H1 (cell line): Measurements from ENCODE around the gene MROH7. TPM values are rescaled to one million over a fixed set of nuclear protein-coding genes. Genes with fewer than 3 reads are reported as not detected.

Source experiments
- CTCF ChIA-PET: fragments of 300-600 bp; sonication (Branson Sonifier 250); formaldehyde crosslinking; loops from one replicate; lab custom pipeline; 2021; ENCODE audit not compliant: partially characterized antibody; lab: Charles Lee
- POLR2A ChIA-PET: fragments of 300-600 bp; sonication (Branson Sonifier 250); formaldehyde crosslinking; loops from one replicate; lab custom pipeline; 2021; ENCODE audit warnings: inconsistent platforms; ENCODE audit not compliant: partially characterized antibody; lab: Charles Lee
- DNase-seq, 2 experiments: peaks; one replicate each; pipeline versions ENCODE4 v3.0.0 to v3.0.0-alpha.2; 2010 to 2022; ENCODE audit warnings: low spot score in 2 of 2, low read depth in 1 of 2, mixed read lengths in 1 of 2
- FAIRE-seq: peaks from 2 replicates; lab custom pipeline; 2011; peaks lifted over from hg19 to GRCh38; lab: Jason Lieb, UNC
- H2AFZ ChIP-seq: 2 replicates; pipeline ENCODE4 v1.8.1; 2012; ENCODE audit warnings: low read length, inconsistent platforms
- H2AK5ac ChIP-seq: 2 replicates; pipeline ENCODE4 v1.6.1; 2013; ENCODE audit warnings: low read depth, low read length
- H2BK120ac ChIP-seq: replicated peaks from 2 replicates; pipeline ENCODE3; 2013; ENCODE audit warnings: low read depth, low read length, inconsistent platforms
- H2BK12ac ChIP-seq: 2 replicates; pipeline ENCODE4 v1.6.1; 2013; ENCODE audit warnings: low read depth, low read length
- H2BK15ac ChIP-seq: 2 replicates; pipeline ENCODE4 v1.6.1; 2013; ENCODE audit warnings: low read length
- H2BK20ac ChIP-seq: 2 replicates; pipeline ENCODE4 v1.6.1; 2013; ENCODE audit warnings: low read length
- H2BK5ac ChIP-seq: 2 replicates; pipeline ENCODE4 v1.6.1; 2013; ENCODE audit warnings: low read depth, low read length
- H3K14ac ChIP-seq: 2 replicates; pipeline ENCODE4 v1.6.1; 2013; ENCODE audit warnings: inconsistent platforms; ENCODE audit not compliant: insufficient read length
- H3K18ac ChIP-seq: 2 replicates; pipeline ENCODE4 v1.6.1; 2013; ENCODE audit warnings: low read length; ENCODE audit errors: extremely low read depth
- H3K23ac ChIP-seq: 2 replicates; pipeline ENCODE4 v1.6.1; 2013; ENCODE audit warnings: inconsistent platforms; ENCODE audit not compliant: insufficient read length
- H3K23me2 ChIP-seq: 2 replicates; pipeline ENCODE4 v1.6.1; 2013; ENCODE audit warnings: low read depth, low read length
- H3K27ac ChIP-seq: 2 replicates; pipeline ENCODE4 v1.6.1; 2011; ENCODE audit warnings: low read depth, low read length, inconsistent platforms
- H3K27me3 ChIP-seq, 4 experiments: replicated peaks in 1 of 4; 1 replicate in 1 of 4; 2 replicates in 3 of 4; pipeline versions ENCODE4 v1.6.1 to v1.8.1; 2011 to 2013; ENCODE audit warnings: low read length in 3 of 4, mild to moderate bottlenecking in 3 of 4, inconsistent platforms in 2 of 4, mixed read lengths in 2 of 4, moderate library complexity in 1 of 4; ENCODE audit not compliant: control insufficient read depth in 3 of 4, insufficient read depth in 3 of 4; ENCODE audit errors: extremely low read depth in 1 of 4
- H3K36me3 ChIP-seq, 4 experiments: 2 replicates each; pipeline versions ENCODE4 v1.6.1 to v1.8.1; 2011 to 2013; ENCODE audit warnings: mild to moderate bottlenecking in 4 of 4, low read length in 3 of 4, moderate library complexity in 2 of 4, control low read depth in 1 of 4, inconsistent platforms in 1 of 4; ENCODE audit not compliant: insufficient read depth in 4 of 4, control insufficient read depth in 2 of 4
- H3K4ac ChIP-seq: replicated peaks from 2 replicates; pipeline ENCODE3; 2013; ENCODE audit warnings: low read length, low read depth, mixed read lengths, inconsistent platforms; ENCODE audit not compliant: insufficient read length
- H3K4me1 ChIP-seq, 4 experiments: replicated peaks in 1 of 4; 1 replicate in 1 of 4; 2 replicates in 3 of 4; pipeline versions ENCODE4 v1.6.1 to v1.8.1; 2011 to 2013; ENCODE audit warnings: low read length in 3 of 4, inconsistent platforms in 2 of 4, mixed read lengths in 1 of 4; ENCODE audit not compliant: insufficient read depth in 4 of 4, control insufficient read depth in 3 of 4
- H3K4me2 ChIP-seq, 2 experiments: 2 replicates each; pipeline versions ENCODE4 v1.6.1 to v1.8.1; 2011 to 2013; ENCODE audit warnings: low read depth in 2 of 2, low read length in 2 of 2, control low read depth in 1 of 2, inconsistent platforms in 1 of 2, mild to moderate bottlenecking in 1 of 2; ENCODE audit not compliant: insufficient read depth in 1 of 2
- H3K4me3 ChIP-seq, 4 experiments: fragments of 200-600, 300-600 bp in 1 of 4; sonication (generic), shearing (Covaris generic), sonication (Bioruptor Twin) in 1 of 4; 2 replicates each; pipeline versions ENCODE4 v1.5.1 to v1.8.1; 2011 to 2016; ENCODE audit warnings: low read length in 4 of 4, low read depth in 3 of 4, control low read depth in 2 of 4, inconsistent platforms in 2 of 4, mild to moderate bottlenecking in 2 of 4, mixed read lengths in 1 of 4, moderate library complexity in 1 of 4; ENCODE audit not compliant: insufficient read depth in 2 of 4; ENCODE audit errors: extremely low read depth in 1 of 4
- H3K56ac ChIP-seq: replicated peaks from 2 replicates; pipeline ENCODE3; 2013; ENCODE audit warnings: low read depth, mild to moderate bottlenecking, mixed read lengths, low read length, inconsistent platforms; ENCODE audit not compliant: insufficient read length
- H3K79me1 ChIP-seq: 2 replicates; pipeline ENCODE4 v1.6.1; 2013; ENCODE audit warnings: low read depth, low read length, control low read depth
- H3K79me2 ChIP-seq, 2 experiments: 2 replicates each; pipeline versions ENCODE4 v1.6.1 to v1.8.1; 2012 to 2013; ENCODE audit warnings: low read length in 2 of 2, mild to moderate bottlenecking in 2 of 2, inconsistent platforms in 1 of 2; ENCODE audit not compliant: insufficient read depth in 2 of 2, control insufficient read depth in 1 of 2
- H3K9ac ChIP-seq, 4 experiments: replicated peaks in 1 of 4; 1 replicate in 1 of 4; 2 replicates in 3 of 4; pipeline versions ENCODE4 v1.6.1 to v1.8.1; 2011 to 2013; ENCODE audit warnings: low read depth in 3 of 4, low read length in 3 of 4, control low read depth in 2 of 4, mild to moderate bottlenecking in 2 of 4, moderate library complexity in 2 of 4, inconsistent platforms in 1 of 4; ENCODE audit errors: extremely low read depth in 1 of 4
- H3K9me3 ChIP-seq, 2 experiments: 2 replicates each; pipeline versions ENCODE4 v1.6.1 to v1.8.1; 2012 to 2013; ENCODE audit warnings: mild to moderate bottlenecking in 2 of 2, moderate library complexity in 2 of 2, control low read depth in 1 of 2, inconsistent platforms in 1 of 2, low read depth in 1 of 2, low read length in 1 of 2, mixed read lengths in 1 of 2; ENCODE audit not compliant: insufficient read depth in 2 of 2
- H4K20me1 ChIP-seq, 2 experiments: replicated peaks in 1 of 2; 2 replicates each; pipeline versions ENCODE3 to v1.8.1; 2011 to 2013; ENCODE audit warnings: inconsistent platforms in 2 of 2, low read length in 2 of 2, mild to moderate bottlenecking in 1 of 2; ENCODE audit not compliant: insufficient read depth in 2 of 2, control insufficient read depth in 1 of 2
- H4K5ac ChIP-seq: 2 replicates; pipeline ENCODE4 v1.6.1; 2013; ENCODE audit warnings: low read length, low read depth, mixed read lengths, inconsistent platforms; ENCODE audit not compliant: insufficient read length
- H4K8ac ChIP-seq: 2 replicates; pipeline ENCODE4 v1.8.0; 2013; ENCODE audit warnings: mild to moderate bottlenecking, moderate library complexity, low read length, inconsistent platforms; ENCODE audit not compliant: insufficient read depth; ENCODE audit errors: extremely low read depth
- H4K91ac ChIP-seq: replicated peaks from 2 replicates; pipeline ENCODE3; 2013; ENCODE audit warnings: low read length, mixed read lengths, inconsistent platforms; ENCODE audit not compliant: insufficient read length
- ATF3 ChIP-seq: IDR thresholded peaks from 2 replicates; pipeline ENCODE4 v1.6.1; 2011; ENCODE audit warnings: low read depth, mild to moderate bottlenecking, low read length; ENCODE audit not compliant: insufficient read depth
- FOSL1 ChIP-seq: IDR thresholded peaks from 2 replicates; pipeline ENCODE4 v1.6.1; 2011; ENCODE audit warnings: mild to moderate bottlenecking, low read depth, low read length, moderate library complexity; ENCODE audit not compliant: insufficient read depth
- HDAC2 ChIP-seq, 2 experiments: fragments of 300-600 bp in 1 of 2; sonication (generic) in 1 of 2; IDR thresholded peaks; 2 replicates each; pipeline ENCODE4 v1.6.1; 2011 to 2012; ENCODE audit warnings: low read depth in 2 of 2, low read length in 2 of 2, mild to moderate bottlenecking in 2 of 2, moderate library complexity in 2 of 2, borderline replicate concordance in 1 of 2, inconsistent platforms in 1 of 2
- KDM5A ChIP-seq: fragments of 200-600 bp; IDR thresholded peaks from 2 replicates; pipeline ENCODE4 v1.7.1; 2012; ENCODE audit warnings: mild to moderate bottlenecking, low read length, inconsistent platforms, mixed read lengths
- POU5F1 ChIP-seq: IDR thresholded peaks from 2 replicates; pipeline ENCODE4 v1.6.1; 2011; ENCODE audit warnings: low read depth, mild to moderate bottlenecking, low read length, moderate library complexity
- RNF2 ChIP-seq: fragments of 200-900, 300-1000 bp; sonication (generic); IDR thresholded peaks from 2 replicates; pipeline ENCODE4 v1.7.1; 2016; ENCODE audit warnings: borderline replicate concordance, low read depth, mild to moderate bottlenecking, antibody characterized with exemption, low read length; ENCODE audit not compliant: poor library complexity, severe bottlenecking; ENCODE audit errors: missing control alignments
- RXRA ChIP-seq: IDR thresholded peaks from 2 replicates; pipeline ENCODE4 v1.6.1; 2011; ENCODE audit warnings: low read depth, mild to moderate bottlenecking, low read length, moderate library complexity; ENCODE audit not compliant: insufficient read depth
- SIRT6 ChIP-seq: IDR thresholded peaks from one replicate; pipeline ENCODE4 v1.7.1; 2012; ENCODE audit warnings: low read length, inconsistent platforms
- YY1 ChIP-seq: IDR thresholded peaks from 2 replicates; pipeline ENCODE4 v1.6.1; 2011; ENCODE audit warnings: low read depth, mild to moderate bottlenecking, low read length
- ZNF274 ChIP-seq: IDR thresholded peaks from 2 replicates; pipeline ENCODE4 v1.7.0; 2012; ENCODE audit warnings: low read length, borderline replicate concordance; ENCODE audit errors: extremely low read depth
- WGBS, 2 experiments: shearing (Covaris generic) in 1 of 2; methylation state at CpG; one replicate each; pipeline versions ENCODE4 v1.1.6 to v1.1.7; 2013 to 2015; ENCODE audit warnings: low lambda C conversion rate in 2 of 2, mixed read lengths in 2 of 2, inconsistent platforms in 1 of 2, low coverage in 1 of 2, missing lambda C conversion rate in 1 of 2; ENCODE audit not compliant: insufficient replicate concordance in 2 of 2, insufficient coverage in 1 of 2, insufficient read length in 1 of 2; ENCODE audit errors: extremely low coverage in 1 of 2, missing lambda C conversion rate in 1 of 2; 5-methylcytosine and 5-hydroxymethylcytosine counted together
- polyA plus RNA-seq, 7 experiments: library from polyadenylated mRNA; depleted of rRNA in 3 of 7; stranded (reverse) in 5 of 7; unstranded in 2 of 7; fragments of >200 nt in 5 of 7; fragments of 200-250 nt in 2 of 7; gene quantifications; 1 replicate in 5 of 7; 2 replicates in 1 of 7; 4 replicates in 1 of 7; pipeline versions ENCODE4 v1.2.1 to v1.2.3, GENCODE V29; 2011 to 2013; ENCODE audit warnings: missing spikeins in 2 of 7, mixed read lengths in 2 of 7
- total RNA-seq: library from RNA; stranded (reverse); fragmentation: NEBNext Ultra II Directional; extraction: Animal tissue kit (Norgen Biotek cat#: 25700); gene quantifications from 2 replicates; pipeline ENCODE4 v1.2.1, GENCODE V29; 2021

The MROH7 gene
- total and polyA plus RNA-seq, 2 of the 8 experiments (the other 6 are each of a cell fraction or from before 2014, with no cell fraction given), result 0.07 to 0.20 TPM

- no peak overlapping the region for H4K5ac ChIP-seq
- peaks cover 0 to 3% (median 0%) of the 10 kb centered on the region in 4 experiments; a peak in 2 of 7 replicates for H3K27me3 ChIP-seq
- H3K4me1 ChIP-seq, result no peaks in the 10 kb centered on the region; a peak in 1 of 7 replicates
- H3K4me3 ChIP-seq, result peak overlapping the region; percentile 58 to 95 (median 94)
- H3K79me1 ChIP-seq, result no peaks in the 10 kb centered on the region
- peaks cover 0 to 16% (median 6%) of the 10 kb centered on the region in 4 experiments; a peak in 5 of 8 replicates for H3K36me3 ChIP-seq
- FAIRE-seq (no peak), DNase-seq (no peak)
- no peak overlapping the region for H3K23ac ChIP-seq
- peak overlapping the region; percentile 75 to 81 (median 78) for H3K9ac ChIP-seq
- no peak overlapping the region for H4K91ac ChIP-seq
- H2AK5ac ChIP-seq, result no peak overlapping the region
- 51% methylated on average over 8 of the region's 8 CpGs; no CpG with 5 or more reads in 1 of the 2 experiments for WGBS, 2 experiments
- peak overlapping the region; percentile 75; the same call in 1 of the 2 replicates for H2AFZ ChIP-seq
- H3K14ac ChIP-seq, result no peak overlapping the region
- H3K4me2 ChIP-seq, result peak overlapping the region; percentile 60 to 82
- H2BK5ac ChIP-seq, result no peak overlapping the region
- H3K27ac ChIP-seq, result peak overlapping the region; percentile 72; the same call in 1 of the 2 replicates
- ChIA-PET CTCF (interaction anchor here (0.9 to 3.3 kb wide), 8 partner anchors 11 to 84 kb away, joined by 3 to 22 read pairs (median 4); partner anchors contain the start of gene TTC22), POLR2A (interaction anchor here (0.9 to 2.1 kb wide), 6 partner anchors 9 to 48 kb away, joined by 3 to 9 read pairs (median 4); no protein-coding TSS in a partner anchor)
- H3K56ac ChIP-seq, result no peak overlapping the region
- H2BK120ac ChIP-seq, result no peak overlapping the region
- H3K9me3 ChIP-seq, result no peaks in the 10 kb centered on the region
- no peak overlapping the region for H3K18ac ChIP-seq
- H2BK12ac ChIP-seq, result no peak overlapping the region
- H2BK20ac ChIP-seq, result no peak overlapping the region
- peaks cover 0 to 12% of the 10 kb centered on the region in 2 experiments; a peak in 2 of 4 replicates for H3K79me2 ChIP-seq
- no peak overlapping the region for H2BK15ac ChIP-seq
- H3K4ac ChIP-seq, result no peak overlapping the region
- H4K8ac ChIP-seq, result no peak overlapping the region
- no peaks in the 10 kb centered on the region for H4K20me1 ChIP-seq
- peaks cover 5% of the 10 kb centered on the region for H3K23me2 ChIP-seq
- TF ChIP-seq RXRA, result no peak
- no peak for TF ChIP-seq POU5F1
- TF ChIP-seq ZNF274, result no peak
- TF ChIP-seq KDM5A, result no peak
- no peak for TF ChIP-seq SIRT6
- TF ChIP-seq RNF2, result no peak
- TF ChIP-seq HDAC2 (IDR thresholded peaks at IDR 0.05; ENCODE audit: borderline replicate concordance in 1 of 2, low read depth in 2 of 2, low read length in 2 of 2), result no peak
- no peak for TF ChIP-seq FOSL1
- TF ChIP-seq YY1, result no peak
- no peak for TF ChIP-seq ATF3
Observed at GRCh38 chr1:54716299-54717047, 74.9 kb downstream of the MROH7 start.
